SU-DHL-6 (cell line): Measurements from ENCODE around the gene GIMAP1.

ENCODE experiments used
- EZH2phosphoT487 ChIP-seq: fragments of 200-600 bp; sonication (generic), shearing (Covaris generic); conservative IDR thresholded peaks from 2 replicates; pipeline ENCODE4 v1.6.1; 2018; ENCODE audit warnings: mild to moderate bottlenecking, antibody characterized with exemption, low read length, moderate library complexity, mixed read lengths
- TF ChIP-seq, protein P1 (sequence below): fragments of 200-600 bp; sonication (generic); IDR thresholded peaks from one replicate; pipeline ENCODE4 v1.5.1; 2017; ENCODE audit warnings: antibody characterized with exemption, mild to moderate bottlenecking, low read length, moderate library complexity; ENCODE audit not compliant: insufficient read depth, poor library complexity, severe bottlenecking

DNA sequence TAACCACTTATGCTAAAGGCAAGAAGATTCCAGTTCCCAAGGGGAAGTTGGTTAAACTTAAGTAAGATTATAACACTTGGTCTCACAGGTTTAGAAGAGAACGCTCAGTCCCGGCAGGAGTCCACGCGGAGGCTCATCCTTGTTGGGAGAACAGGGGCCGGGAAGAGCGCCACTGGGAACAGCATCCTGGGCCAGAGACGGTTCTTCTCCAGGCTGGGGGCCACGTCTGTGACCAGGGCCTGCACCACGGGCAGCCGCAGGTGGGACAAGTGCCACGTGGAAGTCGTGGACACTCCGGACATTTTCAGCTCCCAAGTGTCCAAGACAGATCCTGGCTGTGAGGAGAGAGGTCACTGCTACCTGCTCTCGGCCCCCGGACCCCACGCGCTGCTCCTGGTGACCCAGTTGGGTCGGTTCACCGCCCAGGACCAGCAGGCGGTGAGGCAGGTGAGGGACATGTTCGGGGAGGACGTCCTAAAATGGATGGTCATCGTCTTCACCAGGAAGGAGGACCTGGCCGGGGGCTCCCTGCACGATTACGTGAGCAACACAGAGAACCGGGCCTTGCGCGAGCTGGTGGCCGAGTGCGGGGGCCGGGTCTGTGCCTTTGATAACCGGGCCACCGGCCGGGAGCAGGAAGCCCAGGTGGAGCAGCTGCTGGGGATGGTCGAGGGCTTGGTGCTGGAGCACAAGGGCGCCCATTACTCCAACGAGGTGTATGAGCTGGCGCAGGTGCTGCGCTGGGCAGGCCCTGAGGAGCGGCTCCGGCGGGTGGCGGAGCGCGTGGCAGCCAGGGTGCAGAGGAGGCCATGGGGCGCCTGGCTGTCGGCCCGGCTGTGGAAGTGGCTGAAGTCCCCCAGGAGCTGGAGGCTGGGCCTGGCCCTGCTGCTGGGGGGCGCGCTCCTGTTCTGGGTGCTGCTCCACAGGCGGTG, 3.8 kb downstream of the GIMAP1 start:
- TF ChIP-seq, protein P1, sequence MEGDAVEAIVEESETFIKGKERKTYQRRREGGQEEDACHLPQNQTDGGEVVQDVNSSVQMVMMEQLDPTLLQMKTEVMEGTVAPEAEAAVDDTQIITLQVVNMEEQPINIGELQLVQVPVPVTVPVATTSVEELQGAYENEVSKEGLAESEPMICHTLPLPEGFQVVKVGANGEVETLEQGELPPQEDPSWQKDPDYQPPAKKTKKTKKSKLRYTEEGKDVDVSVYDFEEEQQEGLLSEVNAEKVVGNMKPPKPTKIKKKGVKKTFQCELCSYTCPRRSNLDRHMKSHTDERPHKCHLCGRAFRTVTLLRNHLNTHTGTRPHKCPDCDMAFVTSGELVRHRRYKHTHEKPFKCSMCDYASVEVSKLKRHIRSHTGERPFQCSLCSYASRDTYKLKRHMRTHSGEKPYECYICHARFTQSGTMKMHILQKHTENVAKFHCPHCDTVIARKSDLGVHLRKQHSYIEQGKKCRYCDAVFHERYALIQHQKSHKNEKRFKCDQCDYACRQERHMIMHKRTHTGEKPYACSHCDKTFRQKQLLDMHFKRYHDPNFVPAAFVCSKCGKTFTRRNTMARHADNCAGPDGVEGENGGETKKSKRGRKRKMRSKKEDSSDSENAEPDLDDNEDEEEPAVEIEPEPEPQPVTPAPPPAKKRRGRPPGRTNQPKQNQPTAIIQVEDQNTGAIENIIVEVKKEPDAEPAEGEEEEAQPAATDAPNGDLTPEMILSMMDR, result no peak
- TF ChIP-seq EZH2phosphoT487, result no peak
